ENCODE data around the gene DPH7. TPM values are rescaled to one million over a fixed set of nuclear protein-coding genes. Genes with fewer than 3 reads are reported as not detected.

Gene DPH7
- total and polyA plus RNA-seq, 2 of the 8 experiments (the other 6 are each of a cell fraction or from before 2014, with no cell fraction given) = 44.6 to 45.5 TPM

- Histone ChIP-seq H2BK5ac (ENCODE audit: low read depth, low read length) (no peak overlapping the region), H4K20me1 (replicated peaks in 1 of 2; ENCODE audit: control insufficient read depth in 1 of 2, insufficient read depth in 2 of 2, low read length in 2 of 2) (peaks cover 0 to 1% of the 10 kb centered on the region in 2 experiments), H2AFZ (ENCODE audit: low read length) (no peak overlapping the region), H3K14ac (ENCODE audit: insufficient read length) (no peak overlapping the region), H3K4ac (replicated peaks; ENCODE audit: insufficient read length, low read depth, low read length) (no peak overlapping the region), H3K4me2 (ENCODE audit: insufficient read depth in 1 of 2, low read depth in 2 of 2, low read length in 2 of 2) (no peak overlapping the region), H3K36me3 (ENCODE audit: control insufficient read depth in 2 of 4, insufficient read depth in 4 of 4, low read length in 3 of 4) (no peaks in the 10 kb centered on the region; a peak in 2 of 8 replicates), H3K79me1 (ENCODE audit: low read depth, low read length) (no peaks in the 10 kb centered on the region), H3K27me3 (replicated peaks in 1 of 4; ENCODE audit: control insufficient read depth in 3 of 4, extremely low read depth in 1 of 4, insufficient read depth in 3 of 4, low read length in 3 of 4) (no peaks in the 10 kb centered on the region), H4K91ac (replicated peaks; ENCODE audit: insufficient read length, low read length) (no peak overlapping the region), H3K4me1 (replicated peaks in 1 of 4; ENCODE audit: control insufficient read depth in 3 of 4, insufficient read depth in 4 of 4, low read length in 3 of 4) (no peaks in the 10 kb centered on the region), H3K56ac (replicated peaks; ENCODE audit: insufficient read length, low read depth, low read length) (no peak overlapping the region), H3K18ac (ENCODE audit: extremely low read depth, low read length) (no peak overlapping the region), H3K9ac (replicated peaks in 1 of 4; ENCODE audit: extremely low read depth in 1 of 4, low read depth in 3 of 4, low read length in 3 of 4) (no peak overlapping the region), H3K79me2 (ENCODE audit: control insufficient read depth in 1 of 2, insufficient read depth in 2 of 2, low read length in 2 of 2) (no peaks in the 10 kb centered on the region), H3K23me2 (ENCODE audit: low read depth, low read length) (no peaks in the 10 kb centered on the region), H2BK12ac (ENCODE audit: low read depth, low read length) (no peak overlapping the region), H2BK120ac (replicated peaks; ENCODE audit: low read depth, low read length) (no peak overlapping the region), H3K27ac (ENCODE audit: low read depth, low read length) (no peak overlapping the region), H4K8ac (ENCODE audit: extremely low read depth, insufficient read depth, low read length) (no peak overlapping the region), H2AK5ac (ENCODE audit: low read depth, low read length) (no peak overlapping the region), H2BK15ac (ENCODE audit: low read length) (no peak overlapping the region), H2BK20ac (ENCODE audit: low read length) (no peak overlapping the region), H3K23ac (ENCODE audit: insufficient read length) (no peak overlapping the region), H3K4me3 (ENCODE audit: extremely low read depth in 1 of 4, insufficient read depth in 2 of 4, low read depth in 3 of 4, low read length in 4 of 4) (no peak overlapping the region), H4K5ac (ENCODE audit: insufficient read length, low read depth, low read length) (no peak overlapping the region), H3K9me3 (ENCODE audit: insufficient read depth in 2 of 2, low read depth in 1 of 2, low read length in 1 of 2) (no peaks in the 10 kb centered on the region; a peak in 1 of 4 replicates)
- FAIRE-seq (no peak), DNase-seq (ENCODE audit: low read depth in 1 of 2, low spot score in 2 of 2) (no peak)
- WGBS, 2 experiments (ENCODE audit: extremely low coverage in 1 of 2, insufficient coverage in 1 of 2, insufficient read length in 1 of 2, insufficient replicate concordance in 2 of 2, low coverage in 1 of 2, low lambda C conversion rate in 2 of 2, missing lambda C conversion rate in 1 of 2) = 82% methylated on average over 5 of the region's 5 CpGs; no CpG with 5 or more reads in 1 of the 2 experiments
- TF ChIP-seq NANOG (IDR thresholded peaks at IDR 0.05; ENCODE audit: insufficient read depth, low read depth, low read length, poor library complexity, severe bottlenecking) (no peak), ATF3 (IDR thresholded peaks at IDR 0.05; ENCODE audit: insufficient read depth, low read depth, low read length) (no peak), E2F6 (IDR thresholded peaks at IDR 0.05) (no peak), ATF2 (IDR thresholded peaks at IDR 0.05; ENCODE audit: low read length) (no peak), BCL11A (IDR thresholded peaks at IDR 0.05; ENCODE audit: low read depth in 2 of 2, low read length in 2 of 2) (no peak), GTF2F1 (IDR thresholded peaks at IDR 0.05; ENCODE audit: borderline replicate concordance, low read depth, low read length) (no peak), CTCF (IDR thresholded peaks at IDR 0.05; ENCODE audit: control extremely low read depth in 1 of 3, insufficient read depth in 1 of 3, low read depth in 1 of 3, low read length in 3 of 3) (no peak), MAX (IDR thresholded peaks at IDR 0.05) (no peak)
- ChIA-PET POLR2A (ENCODE audit: partially characterized antibody) (no interaction called here), CTCF (ENCODE audit: partially characterized antibody) (interaction anchor here (1.0 to 1.7 kb wide), 2 partner anchors 10 to 14 kb away, joined by 4 to 6 read pairs; no protein-coding TSS in a partner anchor)
Measured at GRCh38 chr9:137524981-137525317, 53.8 kb downstream of the DPH7 start.
